AG20443 (cell line): ENCODE results near the gene ZNF526.
A peak's percentile ranks its signal among the peaks of the same experiment; 100 is the strongest.
"Not testable (repeated sequence)": the region's sequence is repeated elsewhere in the genome, so short reads cannot be mapped to it uniquely, and the experiment has no call there.

Experiments
- DNase-seq: peaks from one replicate; pipeline ENCODE4 v3.0.0; 2012; ENCODE audit warnings: low spot score, mixed read lengths

The ZNF526 gene

GRCh38 chr19:42246922-42247639 is 27.0 kb downstream of the ZNF526 start:
- no peak for DNase-seq

- no peak for DNase-seq
Measured at GRCh38 chr19:42247640-42248199, 27.6 kb downstream of the ZNF526 start.

- DNase-seq: no peak
Measured at GRCh38 chr19:42248270-42249148, 28.4 kb downstream of the ZNF526 start.

GRCh38 chr19:42249149-42249750 is 29.1 kb downstream of the ZNF526 start:
- DNase-seq: no peak

- DNase-seq: no peak
Measured at GRCh38 chr19:42249769-42250168, 29.7 kb downstream of the ZNF526 start.

- no peak for DNase-seq
Measured at GRCh38 chr19:42250183-42250665, 30.1 kb downstream of the ZNF526 start.

- peak; percentile 62 for DNase-seq
Measured at GRCh38 chr19:42250666-42251531, 30.8 kb downstream of the ZNF526 start.

- DNase-seq: no peak
Measured at GRCh38 chr19:42251572-42252358, 31.7 kb downstream of the ZNF526 start.

- DNase-seq: peak; percentile 41
Measured at GRCh38 chr19:42252365-42253244, 32.5 kb downstream of the ZNF526 start.

GRCh38 chr19:42253245-42254088 is 33.4 kb downstream of the ZNF526 start:
- peak; percentile 53 for DNase-seq

- DNase-seq: peak; percentile 37
Measured at GRCh38 chr19:42254089-42254849, 34.2 kb downstream of the ZNF526 start.

- peak; percentile 96 for DNase-seq
Measured at GRCh38 chr19:42254850-42255765, 35.0 kb downstream of the ZNF526 start, which contains the start of gene ERF. Gene ERF (minus strand): TSS chr19:42255128. CDS start chr19:42254999, 129 bp downstream.

GRCh38 chr19:42255766-42256745 is 35.9 kb downstream of the ZNF526 start:
- peak; percentile 35 for DNase-seq

- DNase-seq: not testable (repeated sequence)
Measured at GRCh38 chr19:42257842-42258241, 37.7 kb downstream of the ZNF526 start.

GRCh38 chr19:42261763-42262162 is 41.7 kb downstream of the ZNF526 start:
- no peak for DNase-seq
